NCI-H446 (cell line): ENCODE measurements around the gene DMKN.

ENCODE experiments used
- DNase-seq, 2 experiments: peaks; one replicate each; lab custom pipeline; 2025; lab: John Stamatoyannopoulos, UW

Gene DMKN, protein sequence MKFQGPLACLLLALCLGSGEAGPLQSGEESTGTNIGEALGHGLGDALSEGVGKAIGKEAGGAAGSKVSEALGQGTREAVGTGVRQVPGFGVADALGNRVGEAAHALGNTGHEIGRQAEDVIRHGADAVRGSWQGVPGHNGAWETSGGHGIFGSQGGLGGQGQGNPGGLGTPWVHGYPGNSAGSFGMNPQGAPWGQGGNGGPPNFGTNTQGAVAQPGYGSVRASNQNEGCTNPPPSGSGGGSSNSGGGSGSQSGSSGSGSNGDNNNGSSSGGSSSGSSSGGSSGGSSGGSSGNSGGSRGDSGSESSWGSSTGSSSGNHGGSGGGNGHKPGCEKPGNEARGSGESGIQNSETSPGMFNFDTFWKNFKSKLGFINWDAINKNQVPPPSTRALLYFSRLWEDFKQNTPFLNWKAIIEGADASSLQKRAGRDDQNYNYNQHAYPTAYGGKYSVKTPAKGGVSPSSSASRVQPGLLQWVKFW

DNA sequence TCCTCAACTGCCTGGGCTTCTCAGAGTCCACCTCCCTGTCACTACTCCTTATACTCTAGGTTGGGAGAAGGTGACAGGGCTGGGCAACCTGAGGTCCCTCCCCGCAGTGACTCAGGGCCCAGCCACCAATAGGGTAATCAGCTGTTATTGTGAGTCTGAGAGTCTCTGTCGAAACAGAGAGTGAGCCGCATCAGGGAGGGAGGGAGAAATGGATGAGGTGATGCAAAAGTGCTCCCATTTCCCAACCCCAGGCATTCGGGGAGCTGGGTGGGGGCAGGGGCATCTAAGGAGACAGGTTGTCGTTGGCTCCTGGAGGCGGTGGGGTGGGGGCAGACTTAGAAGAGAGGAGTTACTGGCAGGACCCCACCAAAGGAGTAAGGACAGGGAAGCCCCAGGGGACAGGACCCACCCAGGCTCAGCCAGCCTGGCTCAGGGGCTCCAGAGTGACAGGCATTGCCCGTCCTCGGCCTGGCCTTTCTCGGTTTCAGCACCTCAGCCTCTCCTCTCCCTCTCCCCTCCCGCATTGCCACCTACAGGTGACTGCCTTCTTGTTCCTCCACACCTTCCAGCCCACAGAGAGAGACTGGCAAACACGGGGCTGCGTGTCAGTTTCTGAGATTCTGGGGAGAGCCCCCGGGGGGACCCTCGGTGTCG is at the start of gene DMKN:
Gene DMKN, minus strand, starts transcription at position 22 of the 654 bp plus-strand sequence. CDS start 174 bp downstream, outside the sequence.
- DNase-seq = no peak

DNA sequence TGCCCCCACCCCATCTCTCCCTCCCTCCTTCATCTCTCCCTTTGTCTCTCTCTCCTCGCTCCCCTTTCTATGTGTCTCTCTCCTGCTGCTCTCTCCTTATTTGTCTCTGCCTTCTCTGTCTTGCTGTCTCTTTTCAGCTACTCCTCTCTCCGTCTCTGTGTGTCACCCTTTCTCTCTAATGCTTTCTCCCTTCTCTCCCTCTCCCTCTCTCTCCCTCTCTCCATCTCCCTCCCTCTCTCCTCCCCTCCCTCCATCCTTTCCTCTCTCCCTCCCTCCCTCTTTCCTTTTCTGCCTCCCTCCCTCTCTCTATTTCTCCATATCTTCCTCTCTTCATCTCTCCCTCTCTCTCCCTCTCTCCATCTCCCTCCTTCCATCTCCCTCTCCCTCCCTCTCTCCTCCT is 49.3 kb upstream of the DMKN start:
- no peak for DNase-seq

DNA sequence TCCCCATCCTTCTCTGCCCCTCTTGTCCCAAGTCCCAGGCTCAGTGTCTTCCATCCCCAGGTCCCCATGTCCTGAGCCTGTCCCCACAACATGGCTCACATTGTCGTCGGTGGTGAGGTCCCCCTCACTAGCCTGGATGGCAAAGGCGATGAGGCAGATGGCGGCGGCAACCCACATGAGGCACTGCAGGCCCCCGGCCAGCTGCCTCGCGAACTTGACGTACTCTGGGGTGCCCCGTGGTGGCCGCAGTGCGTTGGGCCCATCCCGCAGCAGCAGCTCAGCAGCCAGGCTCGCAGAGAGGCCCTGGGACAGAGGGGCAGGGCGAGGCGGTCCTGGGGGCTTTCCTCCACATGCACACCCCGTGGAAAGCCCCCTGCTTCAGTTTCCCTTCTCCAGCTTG is 48.9 kb upstream of the DMKN start:
- no peak for DNase-seq

DNA sequence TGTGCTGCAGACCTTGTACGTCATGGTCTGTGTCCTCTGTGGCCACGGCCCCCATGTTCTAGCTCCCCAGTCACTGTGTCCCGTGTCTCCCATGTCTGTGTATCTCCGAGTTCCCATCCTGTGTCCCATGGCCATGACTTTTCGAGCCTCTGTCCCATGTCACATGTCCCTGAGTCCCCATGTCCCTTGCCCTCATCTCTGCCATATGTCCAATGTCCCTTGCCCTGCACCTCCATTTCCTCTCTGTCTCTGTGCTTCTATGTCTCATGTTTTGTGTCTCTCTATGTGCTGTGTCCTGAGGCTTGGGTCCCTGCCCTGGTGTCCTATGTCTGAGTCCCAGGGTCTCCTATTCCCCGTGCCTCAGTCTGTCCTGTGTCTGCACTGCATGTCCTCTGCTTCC is 48.0 kb upstream of the DMKN start:
- no peak for DNase-seq

DNA sequence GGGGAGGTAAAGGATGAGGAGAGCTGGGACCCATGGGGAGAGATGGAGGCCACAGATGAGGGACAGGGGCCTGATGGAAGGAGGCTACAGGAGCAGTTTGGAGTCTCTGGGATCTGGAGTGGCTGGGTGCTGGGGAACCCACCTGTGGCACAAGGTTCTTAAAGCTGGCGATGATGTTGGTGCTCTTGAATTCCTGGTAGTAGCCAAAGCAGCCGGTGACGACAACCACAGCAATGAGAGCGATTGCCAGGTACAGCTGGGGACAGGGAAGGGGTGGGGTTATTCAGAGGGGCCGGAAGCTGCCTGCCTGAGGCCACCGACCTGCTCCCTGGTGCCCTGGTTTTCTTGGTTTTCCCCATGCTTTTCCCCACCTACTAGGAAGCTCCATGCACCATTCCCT is 47.2 kb upstream of the DMKN start:
- DNase-seq = no peak

DNA sequence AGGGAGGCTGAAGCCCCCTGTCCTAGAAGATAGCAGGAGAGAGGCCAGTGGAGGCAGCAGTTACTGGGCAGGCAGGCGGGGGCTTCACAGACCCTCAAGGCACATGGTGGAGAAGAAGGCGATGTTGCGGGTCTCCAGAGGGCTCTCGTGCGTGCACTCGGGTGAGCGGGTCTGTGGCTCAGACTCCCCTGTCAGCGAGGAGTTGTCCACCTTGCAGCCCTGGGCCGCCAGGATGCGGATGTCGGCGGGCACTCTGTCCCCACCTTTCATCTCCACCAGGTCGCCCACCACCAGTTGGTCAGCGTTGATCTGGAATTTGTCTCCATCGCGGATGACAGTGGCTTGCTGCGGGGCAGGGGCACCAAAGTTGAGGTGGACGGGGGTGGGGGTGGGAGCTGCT is 46.8 kb upstream of the DMKN start:
- DNase-seq = no peak

DNA sequence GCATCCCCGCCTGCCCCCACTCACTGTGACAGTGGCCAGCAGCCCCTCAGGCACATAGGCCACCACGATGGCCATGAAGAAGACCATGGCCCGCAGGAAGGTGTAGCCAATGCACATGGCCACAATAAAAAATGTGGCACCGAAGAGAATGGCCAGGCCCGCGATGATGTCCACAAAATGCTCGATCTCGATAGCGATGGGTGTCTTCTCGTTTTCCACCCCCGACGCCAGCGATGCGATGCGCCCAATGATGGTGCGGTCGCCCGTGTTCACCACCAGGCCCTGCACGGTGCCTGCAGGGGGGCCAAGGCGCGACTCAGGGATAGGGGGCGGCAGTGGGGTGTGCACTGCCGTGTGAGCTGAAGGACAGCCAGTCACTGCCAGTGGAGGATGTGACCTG is 46.3 kb upstream of the DMKN start:
- DNase-seq = no peak

DNA sequence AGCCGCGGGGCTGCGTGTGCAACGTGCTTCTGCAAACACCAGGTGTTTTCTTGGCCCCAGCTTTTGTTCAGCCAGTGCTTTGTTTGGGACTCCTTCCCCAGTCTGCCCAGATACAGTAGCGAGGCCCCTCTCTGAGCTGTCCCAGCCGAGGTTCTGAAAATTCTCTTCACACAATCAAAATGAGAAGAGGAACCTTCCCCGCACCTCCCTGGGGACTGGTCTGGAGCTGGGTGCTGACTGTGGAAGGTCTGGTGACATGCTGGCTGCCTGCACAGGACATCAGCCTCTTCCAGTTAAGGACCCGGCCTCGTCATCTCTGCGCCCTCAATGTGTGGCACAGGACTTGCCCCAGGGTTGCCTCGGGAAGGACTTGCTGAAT is 45.8 kb upstream of the DMKN start:
- no peak for DNase-seq

DNA sequence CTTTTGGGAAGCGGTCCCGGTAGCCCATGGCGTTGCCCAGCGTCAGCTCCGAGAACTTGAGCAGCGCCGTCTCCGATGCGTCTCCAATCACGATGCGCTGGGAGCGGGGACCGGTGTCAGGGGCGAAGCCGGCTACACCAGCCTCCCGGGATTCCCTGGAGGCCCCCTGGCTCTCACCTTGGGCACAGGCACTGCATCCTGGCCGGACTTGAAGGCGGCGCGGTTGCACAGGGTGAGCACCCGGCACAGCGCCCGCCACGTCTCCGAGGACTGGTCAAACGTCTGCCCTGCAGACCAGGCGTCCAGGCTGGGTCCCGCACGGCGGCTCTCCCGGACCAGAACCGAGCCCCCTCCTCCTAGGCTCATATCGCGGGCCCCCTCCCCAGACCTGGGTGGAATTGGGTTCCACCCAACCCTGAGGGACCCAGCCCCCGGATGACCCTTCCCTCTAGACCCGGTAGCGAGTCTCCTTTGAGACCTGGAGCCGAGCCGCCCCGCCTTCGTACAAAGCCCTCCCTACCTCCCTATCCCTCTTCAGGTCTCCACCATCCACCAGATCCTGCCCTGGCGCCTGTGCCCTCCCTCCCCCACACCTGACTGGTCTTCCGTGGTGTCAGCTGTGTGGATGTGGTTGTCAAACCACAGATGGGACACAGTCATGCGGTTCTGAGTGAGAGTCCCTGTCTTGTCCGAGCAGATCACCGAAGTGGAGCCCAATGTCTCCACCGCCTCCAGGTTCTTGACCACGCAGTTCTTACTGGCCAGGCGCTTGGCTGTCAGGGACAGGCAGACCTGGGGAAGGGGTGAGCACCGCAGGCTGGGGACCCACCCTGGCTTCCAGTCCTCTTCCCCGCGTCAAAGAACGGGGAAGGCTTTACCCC is 45.2 kb upstream of the DMKN start:
- DNase-seq = no peak

DNA sequence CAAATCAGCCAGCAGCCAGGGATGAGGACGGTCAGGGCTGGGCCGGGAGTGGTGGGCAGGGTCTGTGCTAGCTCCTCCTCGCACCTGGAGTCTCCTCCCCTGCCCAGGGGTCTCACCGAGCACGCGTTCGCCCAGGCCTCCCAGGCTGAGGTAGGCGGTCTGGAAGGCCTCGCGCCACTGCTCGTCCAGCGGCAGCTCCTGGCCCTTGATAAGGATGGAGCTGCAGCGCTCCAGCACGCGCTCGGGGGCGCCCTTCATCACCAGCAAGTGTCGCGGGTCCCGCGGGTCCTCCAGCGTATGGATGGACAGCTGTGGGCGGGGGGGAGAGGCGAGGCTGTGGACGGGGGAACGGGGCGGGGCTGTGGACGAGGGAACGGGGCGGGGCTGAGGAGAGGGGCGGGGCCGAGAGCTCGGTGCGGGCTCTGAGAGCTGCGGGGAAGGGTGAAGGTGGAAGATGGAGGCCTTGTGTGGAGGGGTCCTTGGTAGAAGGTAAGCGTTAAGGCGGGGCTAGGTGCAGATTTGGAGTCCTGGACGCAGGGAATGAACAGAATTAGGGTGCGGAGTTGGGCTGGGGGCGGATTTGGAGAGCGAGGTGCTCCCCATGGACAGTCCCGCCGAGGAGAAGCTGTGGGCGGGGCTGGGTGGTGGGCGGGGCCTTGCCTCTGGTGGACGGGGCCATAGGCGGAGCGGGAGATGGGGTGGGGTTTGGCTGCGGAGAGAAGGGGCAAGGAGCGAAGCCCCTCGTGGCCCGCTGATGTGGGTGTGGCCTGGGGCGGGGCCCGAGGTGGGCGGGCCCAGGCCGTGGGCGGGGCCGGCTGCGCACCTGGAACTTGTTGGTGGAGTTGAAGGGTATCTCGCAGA is 44.3 kb upstream of the DMKN start:
- DNase-seq = peak in 1 of 2 experiments; percentile 45

DNA sequence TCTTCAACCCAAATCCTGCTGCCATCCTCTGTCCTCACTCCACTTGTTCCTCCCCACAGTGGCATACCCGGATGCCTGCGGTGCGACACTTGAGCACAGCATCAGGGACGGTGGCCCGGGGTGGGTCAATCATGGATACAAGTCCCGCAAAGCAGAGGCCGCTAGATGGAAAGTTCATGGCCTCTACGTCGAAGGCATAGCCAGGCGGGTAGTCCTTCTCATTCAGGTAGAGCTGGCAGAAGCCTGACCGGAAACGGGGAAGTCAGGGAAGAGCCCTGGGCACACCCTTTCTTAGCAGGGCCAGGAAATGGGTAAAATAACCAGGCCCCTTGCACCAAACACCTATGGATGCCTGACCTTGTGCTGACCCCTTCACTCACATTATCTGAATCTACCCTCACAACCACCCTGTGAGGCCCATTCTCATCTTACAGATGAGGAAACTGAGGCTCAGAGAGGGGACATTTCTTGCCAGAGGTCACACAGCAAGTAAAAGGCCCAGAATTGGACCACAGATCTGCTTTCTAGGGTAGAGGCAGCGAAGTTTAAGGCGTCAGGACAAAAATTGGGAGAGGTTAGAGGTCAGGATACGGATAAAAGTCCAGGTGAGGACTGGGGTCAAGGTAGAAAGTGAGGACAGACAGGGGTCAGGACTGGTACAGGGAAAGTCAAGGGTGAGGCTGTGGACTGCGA is 43.5 kb upstream of the DMKN start:
- DNase-seq = no peak

DNA sequence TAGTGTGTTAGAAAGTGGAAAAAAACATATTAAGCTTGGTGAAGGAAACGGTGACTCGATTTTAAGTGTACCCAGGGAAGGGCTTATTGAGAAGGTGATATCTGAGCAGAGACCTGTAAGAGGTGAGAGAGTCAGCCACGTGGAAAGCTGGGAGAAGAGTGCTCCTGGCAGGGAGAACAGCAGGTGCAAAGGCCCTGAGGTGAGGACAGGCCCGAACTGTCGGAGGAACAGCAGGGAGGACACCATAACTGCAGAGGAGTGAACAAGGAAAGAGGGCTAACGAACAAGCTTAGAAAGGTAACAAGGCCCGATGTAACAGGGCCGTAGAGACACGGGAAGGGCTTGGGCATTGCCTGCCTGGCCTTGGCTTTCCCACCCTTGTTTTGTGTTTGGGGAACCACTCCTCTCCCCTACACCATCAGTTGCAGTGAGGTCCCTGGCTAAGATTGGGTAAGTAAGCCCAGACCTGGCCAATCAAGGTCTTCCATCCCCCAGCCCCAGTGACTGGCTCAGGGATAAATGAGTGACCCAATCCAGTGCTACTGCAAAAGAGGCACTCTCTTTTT is 42.7 kb upstream of the DMKN start:
- no peak for DNase-seq

DNA sequence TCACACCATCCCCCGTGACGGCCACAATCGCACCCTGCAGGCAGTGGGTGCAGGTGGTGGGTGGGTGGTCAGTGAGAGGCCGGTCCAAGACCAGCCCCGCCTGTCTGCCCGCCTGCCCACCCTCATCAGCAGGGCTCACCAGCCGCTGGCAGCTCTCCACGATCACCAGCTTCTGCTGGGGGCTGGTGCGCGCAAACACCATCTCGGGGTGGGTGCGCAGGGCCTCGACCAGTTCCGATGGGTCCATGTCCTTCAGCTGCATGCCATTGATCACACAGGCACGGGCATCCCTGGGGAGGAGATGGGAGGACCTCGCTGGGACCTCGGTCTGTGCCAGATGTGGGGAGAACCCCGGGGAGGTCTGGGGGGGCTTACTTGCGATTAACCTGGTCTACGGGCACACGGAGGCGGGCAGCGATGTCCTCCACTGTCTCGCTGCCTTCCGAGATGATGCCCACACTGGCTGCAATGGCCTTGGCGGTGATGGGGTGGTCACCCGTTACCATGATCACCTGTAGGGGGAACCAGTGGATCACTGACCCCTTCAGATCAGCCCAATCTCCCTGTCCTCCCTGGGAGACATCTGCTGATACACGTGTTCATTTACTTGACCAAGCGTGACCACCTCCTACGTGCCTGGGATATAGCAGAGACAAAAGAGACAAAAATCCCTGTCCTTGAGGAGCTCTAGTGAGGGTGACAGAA is 42.0 kb upstream of the DMKN start:
- no peak for DNase-seq

DNA sequence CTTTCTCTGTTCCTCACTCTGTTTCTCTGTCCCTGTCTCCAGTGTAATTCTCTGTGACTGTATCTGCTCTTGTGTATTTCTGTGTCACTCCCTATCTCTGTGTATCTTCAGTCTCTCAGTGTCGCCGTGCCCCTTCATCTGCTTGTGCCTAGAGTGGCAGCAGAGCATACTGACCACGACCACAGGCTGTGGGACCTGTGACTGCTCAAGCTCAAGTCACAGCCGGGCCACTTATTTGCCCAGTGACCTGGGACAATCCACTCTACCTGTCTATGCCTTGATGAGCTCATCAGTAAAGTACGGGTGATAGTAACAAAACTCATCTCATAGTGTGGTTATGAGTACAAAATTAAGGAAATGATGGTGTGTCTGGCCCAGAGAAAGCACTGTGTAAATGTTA is 40.6 kb upstream of the DMKN start:
- no peak for DNase-seq

DNA sequence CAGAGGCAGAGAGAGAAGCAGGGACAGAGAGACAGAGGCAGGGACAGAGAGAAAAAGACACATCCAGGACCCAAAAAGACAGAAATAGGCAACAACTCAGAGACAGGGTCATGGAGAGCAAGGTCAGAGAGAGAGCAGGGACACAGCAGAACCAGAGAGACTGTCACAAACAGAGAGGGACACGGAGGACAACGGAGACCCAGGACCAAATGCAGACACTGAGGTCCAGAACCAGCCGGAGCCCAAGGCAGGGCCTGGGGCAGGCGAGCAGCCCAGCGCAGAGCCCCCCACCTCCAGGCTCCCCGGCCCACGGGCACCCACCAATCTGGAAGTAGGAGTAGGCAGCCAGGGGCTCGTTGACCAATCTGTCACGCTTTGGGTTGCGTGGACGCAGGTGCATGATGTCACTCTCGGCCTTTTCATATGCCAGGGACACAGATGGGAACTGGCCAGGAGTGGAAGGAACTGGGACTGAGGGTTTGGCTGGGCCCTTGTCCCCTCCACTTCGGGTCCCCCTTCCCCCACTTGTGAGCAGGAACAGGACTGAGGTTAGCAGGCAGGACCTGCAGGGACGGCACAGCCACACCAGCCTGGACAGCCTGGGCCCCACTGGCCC is 40.0 kb upstream of the DMKN start:
- DNase-seq = no peak

DNA sequence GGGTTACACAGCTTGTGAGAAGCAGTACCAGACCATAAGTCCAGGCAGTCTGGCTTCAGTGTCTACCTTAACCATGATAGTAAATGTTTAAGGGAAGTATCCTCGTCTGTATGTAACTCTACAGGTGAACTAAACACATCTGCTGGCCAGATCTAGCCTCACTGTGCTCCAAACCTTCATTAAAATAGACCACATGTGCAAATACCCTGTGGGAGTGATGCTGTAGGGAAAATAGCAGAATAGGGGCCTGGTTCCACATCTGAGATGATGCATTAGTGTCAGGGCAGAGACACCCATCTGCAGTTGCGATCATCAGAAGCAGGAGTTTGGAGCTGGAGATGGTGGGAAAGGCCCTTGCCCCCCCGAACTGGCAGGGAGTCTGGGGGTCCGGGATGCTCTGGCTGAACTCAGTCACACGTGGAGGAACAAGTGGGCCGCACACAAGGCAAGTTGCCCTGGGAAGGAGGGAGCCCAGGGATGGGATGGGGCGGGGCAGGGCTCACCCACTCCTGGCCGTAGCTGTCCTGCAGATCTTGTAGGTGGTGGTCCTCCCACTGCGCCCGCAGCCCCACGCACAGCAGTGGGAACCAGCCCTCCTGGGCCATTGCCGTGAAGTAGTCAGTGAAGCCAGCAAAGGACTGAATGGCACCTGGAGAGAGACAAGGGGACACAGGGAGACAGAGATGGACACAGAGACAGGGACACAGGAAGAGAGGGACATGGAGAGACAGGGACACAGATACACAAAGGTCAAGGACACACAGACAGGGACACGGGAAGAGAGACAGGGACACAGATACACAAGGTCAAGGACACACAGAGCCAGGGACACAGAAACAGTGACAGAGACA is 39.3 kb upstream of the DMKN start:
- no peak for DNase-seq

DNA sequence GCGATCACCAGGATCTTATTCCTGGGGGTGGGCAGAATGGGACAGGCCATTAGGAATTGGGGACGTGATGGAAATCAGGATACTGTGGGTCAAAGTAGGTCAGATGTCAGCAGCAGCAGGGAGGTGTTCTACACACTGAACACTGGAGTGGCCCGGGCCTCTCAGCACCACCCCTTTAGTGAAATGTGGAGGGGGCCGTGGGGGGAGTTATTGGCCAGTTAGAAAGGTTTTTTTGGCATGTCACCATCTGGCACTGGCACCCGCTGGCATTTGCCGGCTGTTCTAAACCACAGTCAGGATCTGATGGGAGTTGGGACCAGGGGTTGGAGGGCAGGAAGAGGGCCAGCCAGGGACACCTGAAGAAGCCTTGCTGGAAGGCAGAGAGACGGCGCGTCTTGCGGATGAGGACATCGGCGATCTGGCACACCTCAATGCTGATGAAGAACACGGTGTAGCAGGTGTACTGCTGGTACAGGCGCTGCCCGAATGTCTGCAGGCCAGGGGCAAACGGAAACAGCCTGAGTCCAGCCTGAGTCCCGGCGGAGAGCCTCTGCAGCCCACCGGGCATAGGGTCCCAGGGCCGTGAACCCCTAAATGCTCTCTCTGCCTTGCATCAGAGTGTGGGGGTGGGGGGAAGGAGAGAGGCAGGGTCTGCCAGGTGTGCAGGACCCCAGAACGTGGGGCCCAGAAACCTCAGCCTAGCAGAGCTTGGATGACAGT is 37.8 kb upstream of the DMKN start:
- DNase-seq = no peak
